Measurements from ENCODE around the gene ETS1. TPM values are rescaled to one million over a fixed set of nuclear protein-coding genes. Genes with fewer than 3 reads are reported as not detected.

ETS1 gene
- total RNA-seq, 1 experiment from 2014 or later: 66.4 TPM

GRCh38 chr11:128467041-128467440, 120.3 kb downstream of the ETS1 start:
- Histone ChIP-seq H3K4me3 (ENCODE audit: low read depth in 2 of 2, low read length in 2 of 2) (no peak overlapping the region), H3K27ac (ENCODE audit: low read length) (peak overlapping the region; percentile 25; the same call in 1 of the 2 replicates), H3K27me3 (ENCODE audit: control insufficient read depth, insufficient read depth, low read length) (no peaks in the 10 kb centered on the region), H3K4me1 (ENCODE audit: control insufficient read depth, insufficient read depth, low read length) (peaks cover 16% of the 10 kb centered on the region), H3K9me3 (ENCODE audit: control insufficient read depth, insufficient read depth, low read depth, low read length) (no peaks in the 10 kb centered on the region), H3K36me3 (ENCODE audit: control insufficient read depth, insufficient read depth, low read length) (peaks cover 17% of the 10 kb centered on the region; the same call in 1 of the 2 replicates)
- TF ChIP-seq SIN3A (IDR thresholded peaks at IDR 0.05; ENCODE audit: borderline replicate concordance, insufficient read depth, low read depth, low read length) (no peak), TCF7L2 (IDR thresholded peaks at IDR 0.05; ENCODE audit: low read depth, low read length) (no peak), POLR2AphosphoS5 (IDR thresholded peaks at IDR 0.05; ENCODE audit: low read depth, low read length) (no peak), REST (IDR thresholded peaks at IDR 0.05; ENCODE audit: insufficient read depth in 1 of 2, low read depth in 2 of 2, low read length in 1 of 2) (no peak), CTCF (IDR thresholded peaks at IDR 0.05) (no peak)
- ChIA-PET POLR2A (no interaction called here), CTCF (no interaction called here)
- intact Hi-C loops (cut with micrococcal nuclease; ENCODE audit: unreplicated experiment): no loop called here
- in situ Hi-C loops (cut with HindIII; ENCODE audit: low pct_unique_long_range_greater_than_20kb, low sequenced_read_pairs): no loop called here
- DNase-seq (ENCODE audit: low read depth, low spot score) (no peak), ATAC-seq (no peak)
- BruUV-seq (replicated peaks): no TSS peak

- Histone ChIP-seq H3K36me3 (ENCODE audit: control insufficient read depth, insufficient read depth, low read length) (peaks cover 21% of the 10 kb centered on the region; the same call in 1 of the 2 replicates), H3K4me1 (ENCODE audit: control insufficient read depth, insufficient read depth, low read length) (peaks cover 13% of the 10 kb centered on the region), H3K27me3 (ENCODE audit: control insufficient read depth, insufficient read depth, low read length) (no peaks in the 10 kb centered on the region), H3K4me3 (ENCODE audit: low read depth in 2 of 2, low read length in 2 of 2) (no peak overlapping the region), H3K9me3 (ENCODE audit: control insufficient read depth, insufficient read depth, low read depth, low read length) (no peaks in the 10 kb centered on the region), H3K27ac (ENCODE audit: low read length) (no peak overlapping the region)
- CTCF ChIA-PET: no interaction called here
- intact Hi-C loops (cut with micrococcal nuclease; ENCODE audit: unreplicated experiment) (no loop called here), in situ Hi-C loops (cut with HindIII; ENCODE audit: low pct_unique_long_range_greater_than_20kb, low sequenced_read_pairs) (no loop called here)
- TF ChIP-seq POLR2AphosphoS5 (IDR thresholded peaks at IDR 0.05; ENCODE audit: low read depth, low read length) (no peak), CTCF (IDR thresholded peaks at IDR 0.05) (no peak), TCF7L2 (IDR thresholded peaks at IDR 0.05; ENCODE audit: low read depth, low read length) (no peak), REST (IDR thresholded peaks at IDR 0.05; ENCODE audit: insufficient read depth in 1 of 2, low read depth in 2 of 2, low read length in 1 of 2) (no peak), SIN3A (IDR thresholded peaks at IDR 0.05; ENCODE audit: borderline replicate concordance, insufficient read depth, low read depth, low read length) (no peak)
- BruUV-seq (replicated peaks): no TSS peak
- ATAC-seq (no peak), DNase-seq (ENCODE audit: low read depth, low spot score) (no peak)
- POLR2A ChIA-PET: no interaction called here
Measured at GRCh38 chr11:128465946-128466705, 121.2 kb downstream of the ETS1 start.
